NCI-H748 treated with DMSO at 0.1 percent for 48 hours (cell line): ENCODE results near the gene NPW.

ENCODE experiments used
- DNase-seq: peaks from one replicate; lab custom pipeline; 2025; lab: John Stamatoyannopoulos, UW

The NPW gene

DNA sequence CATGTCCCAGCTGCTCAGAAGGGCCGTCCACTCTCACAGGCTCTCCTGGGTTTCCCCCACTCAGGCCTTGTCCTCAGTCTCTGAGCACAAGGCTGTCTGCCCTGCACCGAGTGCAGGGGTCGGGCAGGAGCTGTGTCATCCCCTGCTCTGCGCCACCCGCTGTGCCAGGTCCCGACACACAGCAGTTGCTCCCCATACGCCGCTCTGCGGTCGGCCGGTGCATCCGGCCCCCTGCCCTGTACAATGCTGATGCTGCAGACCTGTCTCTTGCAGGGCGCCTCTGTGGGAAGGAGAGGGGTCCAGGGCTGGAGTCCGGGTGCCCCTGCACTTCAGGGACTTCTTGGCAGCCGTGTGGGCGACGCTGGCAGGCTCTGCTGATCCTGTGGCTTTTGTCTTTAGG is 34.3 kb downstream of the NPW start:
- DNase-seq: no peak

DNA sequence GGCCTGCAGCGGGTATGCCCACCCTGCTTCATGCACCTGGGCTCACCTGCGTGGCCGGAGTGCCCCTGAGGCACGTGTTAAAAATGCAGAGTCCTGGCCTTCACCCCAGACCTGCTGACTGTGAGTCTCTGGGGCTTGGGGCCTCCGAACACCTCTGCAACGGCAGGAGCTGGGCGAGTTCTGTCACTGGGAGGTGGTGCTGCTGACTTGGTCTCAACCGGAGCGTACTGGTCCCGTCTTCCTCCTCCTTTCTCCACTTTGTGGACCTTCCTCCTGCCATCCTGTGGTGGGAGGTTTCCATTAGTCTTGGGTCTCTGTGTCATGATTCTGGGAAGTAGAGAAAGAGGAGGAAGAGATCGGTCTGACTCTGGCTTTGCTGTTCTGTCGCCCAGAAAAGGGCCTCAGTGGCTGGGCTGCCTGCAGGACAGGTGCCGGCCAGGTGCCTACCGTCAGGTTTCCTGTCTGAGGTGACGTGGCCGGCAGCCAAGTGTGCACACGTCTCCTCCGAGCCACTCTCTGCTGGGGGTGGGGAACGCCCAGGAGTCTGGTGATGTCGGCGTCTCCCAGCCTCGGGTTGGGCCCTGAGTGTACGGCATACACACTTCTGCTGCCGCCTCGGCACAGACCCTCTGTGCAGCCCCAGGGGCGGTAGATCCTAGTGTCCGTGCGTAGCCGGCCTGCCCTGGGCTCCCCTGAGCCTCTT is 35.1 kb downstream of the NPW start:
- no peak for DNase-seq

DNA sequence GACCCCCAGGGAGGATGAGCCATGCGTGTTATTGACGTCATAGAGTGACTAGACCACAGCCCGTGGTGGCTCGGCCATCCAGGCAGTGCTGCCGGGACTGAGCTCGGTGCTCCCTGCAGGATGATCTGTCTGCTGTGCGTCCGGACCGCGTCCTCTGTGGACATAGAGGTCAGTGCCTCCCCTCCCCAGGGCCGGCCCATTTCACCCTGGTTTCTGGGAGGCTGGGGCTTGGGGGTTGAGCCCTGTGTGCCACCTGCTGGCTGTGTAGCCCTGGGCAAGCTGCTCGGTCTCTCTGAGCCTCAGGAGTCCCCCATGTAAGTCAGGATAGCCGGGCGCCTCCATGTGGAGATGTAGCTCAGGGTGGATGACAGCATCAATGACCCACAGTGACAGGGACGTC is 36.5 kb downstream of the NPW start:
- DNase-seq: no peak

DNA sequence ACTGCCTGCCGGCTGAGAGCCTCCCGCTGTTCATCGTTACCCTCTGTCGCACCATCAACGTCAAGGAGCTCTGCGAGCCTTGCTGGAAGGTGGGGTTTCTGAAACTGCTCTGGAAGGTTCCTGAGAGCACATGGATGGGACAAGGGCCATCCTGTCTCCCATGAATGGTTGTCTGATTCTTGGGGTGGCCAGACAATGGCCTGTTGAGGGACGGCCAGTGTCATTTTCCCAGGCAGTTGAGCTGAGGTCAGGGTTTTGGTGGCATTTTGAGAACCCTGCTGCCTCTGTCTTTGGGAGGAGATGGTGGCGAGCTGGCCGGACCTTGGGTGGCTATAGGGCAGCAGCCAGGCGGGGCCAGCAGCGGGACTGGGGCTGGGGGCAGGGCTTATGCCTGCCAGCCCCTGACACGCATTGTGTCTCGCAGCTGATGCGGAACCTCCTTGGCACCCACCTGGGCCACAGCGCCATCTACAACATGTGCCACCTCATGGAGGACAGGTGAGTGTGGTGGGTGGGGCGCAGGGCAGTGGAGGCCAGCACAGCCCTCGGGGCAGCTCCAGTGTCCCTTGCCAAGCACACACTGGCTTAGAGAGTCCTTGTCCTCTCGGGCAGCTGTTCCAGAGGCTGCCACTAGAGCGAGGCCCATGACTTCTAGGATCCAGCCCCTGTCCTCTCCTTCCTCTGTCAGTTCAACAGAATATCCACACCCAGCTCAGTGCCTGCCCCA is 37.3 kb downstream of the NPW start:
- DNase-seq: no peak

DNA sequence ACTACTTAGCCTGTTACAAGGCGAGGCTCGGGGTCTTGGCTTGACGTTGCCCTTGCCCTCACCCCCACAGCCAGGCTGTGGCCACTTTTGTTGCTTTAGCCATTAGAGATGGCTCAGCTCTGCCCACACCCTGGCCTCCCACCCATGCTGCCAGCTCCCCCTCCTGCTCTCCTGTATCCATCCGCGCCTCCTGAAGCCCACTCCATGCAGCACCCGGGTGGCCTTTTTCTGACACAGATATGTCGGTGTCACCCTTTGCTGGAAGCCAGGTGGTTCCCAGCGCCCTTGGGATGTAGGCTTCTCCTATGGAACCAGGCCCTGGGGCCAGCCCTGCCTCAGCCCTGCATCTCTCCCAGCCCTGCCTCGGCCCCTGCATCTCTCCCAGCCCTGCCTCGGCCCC is 37.9 kb downstream of the NPW start:
- DNase-seq: no peak

DNA sequence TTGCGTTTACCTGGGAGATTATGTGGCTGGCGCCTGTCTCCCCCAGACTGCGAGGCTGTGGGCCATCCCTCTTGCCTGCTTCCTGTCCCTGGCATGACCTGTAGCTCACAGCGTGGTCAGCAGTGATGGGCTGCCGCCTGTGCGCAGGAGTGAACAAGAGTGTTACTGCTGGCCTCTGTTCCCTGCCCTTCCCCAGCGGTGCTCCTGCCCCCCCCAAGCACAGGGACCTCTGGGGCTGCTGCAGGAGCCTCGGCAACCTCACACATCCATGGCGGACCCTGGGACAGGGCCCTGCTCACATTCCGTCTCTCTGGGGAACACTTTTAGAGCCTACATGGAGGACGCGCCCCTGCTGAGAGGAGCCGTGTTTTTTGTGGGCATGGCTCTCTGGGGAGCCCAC is 38.8 kb downstream of the NPW start:
- no peak for DNase-seq

DNA sequence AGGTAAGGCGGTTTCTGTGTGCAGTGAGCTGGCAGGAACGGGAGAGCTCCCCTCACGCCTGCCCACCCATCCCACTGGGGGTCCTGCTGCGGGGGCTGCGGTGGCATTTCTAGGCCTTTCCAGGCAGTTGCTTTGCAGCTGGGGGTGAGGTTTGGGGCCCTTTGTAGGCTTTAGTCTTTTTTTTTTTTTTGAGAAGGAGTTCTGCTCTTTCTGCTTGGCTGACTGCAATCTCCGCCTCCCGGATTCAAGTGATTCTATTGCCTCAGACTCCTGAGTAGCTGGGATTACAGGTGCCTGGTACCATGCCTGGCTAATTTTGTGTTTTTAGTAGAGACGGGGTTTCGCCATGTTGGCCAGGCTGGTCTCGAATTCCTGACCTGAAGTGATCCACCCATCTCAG is 39.3 kb downstream of the NPW start:
- DNase-seq: no peak

DNA sequence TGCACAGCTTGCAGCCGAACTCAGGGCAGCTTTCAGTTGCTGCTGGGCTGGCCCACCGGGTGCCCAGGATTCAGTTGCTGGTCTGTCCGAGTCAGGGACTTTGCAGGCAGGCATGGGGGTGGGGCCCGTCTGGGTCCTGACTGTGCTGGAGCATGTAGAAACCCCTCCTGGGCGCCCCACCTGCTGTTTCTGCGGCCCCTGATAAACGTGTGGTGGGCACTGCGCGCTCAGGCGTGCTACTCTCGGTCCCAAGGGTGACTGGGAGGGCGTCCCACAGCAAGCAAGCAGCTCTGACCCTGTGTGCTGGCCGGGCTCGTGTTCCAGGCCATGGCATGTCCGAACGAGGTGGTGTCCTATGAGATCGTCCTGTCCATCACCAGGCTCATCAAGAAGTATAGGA is 40.8 kb downstream of the NPW start:
- DNase-seq: no peak

DNA sequence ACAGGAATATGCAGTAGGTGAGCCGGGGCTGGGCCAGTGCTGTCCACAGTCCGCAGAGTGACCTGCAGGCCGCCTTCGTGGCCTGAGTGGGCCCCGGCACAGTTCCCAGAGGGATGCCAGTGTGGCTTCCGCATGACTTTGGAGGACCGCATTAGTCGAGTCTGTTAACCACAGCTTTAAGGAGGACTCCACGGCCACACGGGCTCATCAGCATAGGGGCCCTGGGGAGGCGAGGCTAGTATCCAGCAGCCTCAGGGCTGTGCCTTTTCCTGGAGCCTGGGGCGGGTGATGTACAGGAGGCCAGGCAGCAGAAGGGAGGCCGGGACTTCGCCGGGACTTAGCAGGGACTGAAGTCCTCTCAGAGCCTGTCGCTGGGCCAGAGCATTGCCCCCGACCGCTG is 41.4 kb downstream of the NPW start:
- no peak for DNase-seq

DNA sequence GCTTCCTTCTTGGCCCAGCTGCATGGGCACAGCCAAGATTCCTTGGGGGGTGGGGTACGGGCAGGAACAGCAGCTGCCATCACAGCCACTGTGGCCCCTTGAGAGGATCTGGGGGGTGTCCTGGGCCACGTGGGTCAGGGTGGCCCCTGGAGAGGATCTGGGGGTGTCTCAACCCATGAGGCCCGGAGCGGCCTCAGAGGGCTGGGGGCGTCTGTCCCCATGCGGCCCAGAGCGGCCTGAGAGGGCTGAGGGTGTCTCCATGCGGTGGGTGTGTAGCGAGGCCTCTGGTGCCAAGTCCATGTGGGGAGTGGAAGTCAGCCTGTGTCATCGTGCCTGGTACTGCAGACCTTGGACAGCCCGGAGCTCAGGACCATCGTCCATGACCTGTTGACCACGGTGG is 41.9 kb downstream of the NPW start:
- DNase-seq: no peak

DNA sequence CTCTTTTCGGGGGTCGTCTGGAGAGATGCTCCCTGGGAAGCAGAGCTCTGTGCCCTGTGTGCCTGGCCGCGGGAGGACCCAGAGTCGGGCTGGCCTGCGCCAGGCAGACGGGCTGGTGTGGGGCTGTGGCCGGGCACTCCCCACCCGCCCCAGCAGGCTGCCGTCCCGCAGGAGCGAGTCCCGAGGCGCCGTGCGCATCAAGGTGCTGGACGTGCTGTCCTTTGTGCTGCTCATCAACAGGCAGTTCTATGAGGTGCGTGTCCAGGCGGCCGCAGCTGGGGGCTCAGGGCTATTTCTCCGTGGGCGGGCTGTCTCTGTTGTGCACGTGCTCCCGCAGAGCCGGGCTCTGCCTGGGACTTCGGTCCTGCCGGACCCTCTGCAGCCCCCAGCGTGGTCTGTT is 43.2 kb downstream of the NPW start:
- no peak for DNase-seq

DNA sequence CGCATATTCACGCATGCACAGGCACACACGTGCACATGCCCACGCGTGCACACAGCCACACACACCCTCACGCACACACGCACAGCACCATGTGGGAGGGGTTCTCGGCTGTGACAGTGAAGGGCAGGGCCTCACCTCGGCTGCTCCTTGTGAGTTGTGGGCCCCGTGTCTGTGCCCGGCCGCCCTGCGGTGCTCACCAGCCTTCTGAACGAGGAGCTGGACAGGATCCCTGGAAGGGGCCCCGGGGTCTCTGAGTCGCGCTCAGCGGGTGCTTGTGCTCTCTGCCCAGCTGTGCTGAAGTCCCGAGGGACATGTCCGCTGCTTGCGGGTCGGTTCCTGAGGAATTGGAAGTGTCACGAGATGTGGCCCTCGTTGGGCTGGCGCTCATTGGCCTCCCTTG is 44.3 kb downstream of the NPW start:
- no peak for DNase-seq

DNA sequence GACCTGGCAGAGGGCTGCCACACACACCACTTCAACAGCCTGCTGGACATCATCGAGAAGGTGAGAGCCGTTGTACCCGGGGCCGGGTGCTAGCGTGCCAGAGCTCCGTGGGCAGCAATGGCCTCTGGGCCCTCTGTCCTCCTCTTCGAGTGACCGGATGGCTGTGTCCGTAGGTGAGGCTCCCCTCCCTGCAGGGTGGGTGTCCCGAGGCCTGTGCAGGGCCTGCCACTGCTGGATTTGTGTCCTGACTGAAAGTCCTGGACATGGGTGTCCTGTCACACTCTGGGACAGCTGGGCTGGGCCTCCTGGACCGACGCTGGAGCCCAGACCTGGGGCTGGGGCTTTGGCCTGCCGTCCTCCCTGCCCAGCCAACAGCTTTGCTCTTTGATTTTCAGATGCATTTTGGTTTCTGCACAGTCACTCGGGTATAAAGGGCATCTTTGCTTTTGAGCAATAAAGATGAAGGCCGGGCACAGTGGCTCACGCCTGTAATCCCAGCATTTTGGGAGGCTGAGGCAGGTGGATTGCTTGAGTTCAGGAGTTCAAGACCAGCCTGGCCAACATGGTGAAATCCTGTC is 44.9 kb downstream of the NPW start:
- no peak for DNase-seq

DNA sequence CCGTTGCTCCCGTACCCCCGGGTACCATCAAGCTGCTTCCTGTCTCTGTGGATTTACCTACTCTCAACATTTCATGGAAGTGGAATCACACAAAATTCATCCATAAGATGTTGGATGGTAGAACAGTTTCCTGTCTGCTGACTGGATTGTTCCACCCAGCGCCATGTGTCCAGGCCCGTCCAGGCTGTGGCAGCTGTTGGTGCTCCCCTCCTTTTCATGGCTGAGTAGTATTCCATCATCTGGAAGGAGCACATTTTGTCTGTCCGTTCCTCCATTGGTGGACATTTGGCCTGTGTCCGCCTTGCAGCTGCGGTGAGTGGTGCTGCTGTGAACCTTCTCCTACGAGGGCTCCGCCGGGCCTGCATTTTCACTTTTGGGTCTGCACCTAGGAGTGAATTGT is 46.6 kb downstream of the NPW start:
- no peak for DNase-seq
